HepG2 (cell line): Measurements from ENCODE around the gene ISLR.

Experiments
- CENPX ChIP-seq: sonication (generic); formaldehyde crosslinking; IDR thresholded peaks from 2 replicates; pipeline ENCODE4 v1.9.0; 2021; ENCODE audit warnings: mild to moderate bottlenecking, missing genetic modification reagents, moderate library complexity
- TAF1 ChIP-seq: sonication (generic); formaldehyde crosslinking; IDR thresholded peaks from 2 replicates; pipeline ENCODE4 v1.4.0; 2020; ENCODE audit warnings: missing genetic modification reagents

DNA sequence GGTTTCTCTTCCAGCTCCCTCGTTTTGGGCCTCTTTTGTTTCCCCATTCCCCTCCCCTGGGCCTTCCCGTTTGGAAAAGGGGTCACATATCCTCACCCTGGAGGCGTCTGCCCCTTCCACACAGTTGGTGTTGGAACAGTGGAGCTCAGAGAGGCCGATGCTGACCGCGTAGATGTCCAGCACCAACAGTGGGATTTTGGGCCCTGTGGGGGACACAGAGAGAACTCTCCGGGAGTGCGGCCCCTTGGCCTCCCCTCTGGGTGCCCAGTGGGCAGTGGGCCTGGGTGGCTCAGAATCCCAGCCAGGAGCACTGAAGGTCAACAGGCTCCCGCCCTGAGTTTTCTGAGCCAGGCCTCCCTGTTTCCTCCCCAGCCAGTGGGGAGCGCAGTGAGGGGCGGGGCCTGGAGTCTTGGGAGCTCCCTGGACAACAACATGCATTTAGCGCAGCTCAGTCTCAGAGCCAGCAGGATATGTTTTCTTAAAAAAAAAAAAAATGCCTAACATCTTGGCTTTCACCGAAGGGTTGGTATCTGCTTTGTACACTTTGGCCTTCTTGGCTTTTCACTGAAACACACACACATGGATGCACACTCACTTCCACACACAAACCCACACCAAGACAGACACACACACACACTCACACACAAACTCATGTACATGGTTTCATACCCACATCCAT is 670 bp upstream of the ISLR start:
- TF ChIP-seq CENPX (CRISPR knock-in tag) (no peak), TAF1 (no peak)
